ENCODE results near the gene SYTL3.
A peak's percentile ranks its signal among the peaks of the same experiment; 100 is the strongest.

SYTL3 gene

DNA sequence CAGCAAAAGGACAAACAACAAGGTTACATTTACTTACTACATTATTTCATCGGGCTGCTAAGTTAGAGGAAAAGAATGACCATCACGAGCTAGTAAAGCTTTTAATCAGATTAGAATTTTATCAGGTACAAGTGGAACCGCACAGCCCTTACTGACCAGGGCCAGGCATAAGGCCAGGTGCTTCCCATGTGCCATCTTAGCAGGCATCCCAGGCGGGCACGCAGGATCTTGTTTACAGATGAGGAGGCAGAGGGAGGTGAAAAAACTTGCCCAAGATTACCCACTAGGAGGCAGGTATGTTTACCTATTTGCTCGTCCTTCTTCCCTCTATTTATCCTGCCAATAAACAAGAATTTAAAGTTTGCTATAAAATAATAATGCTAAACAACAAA, 158.6 kb downstream of the SYTL3 start:
- peak overlapping the region; percentile 3 for H3K4me3 ChIP-seq (ENCODE audit: low read length)
- TF ChIP-seq, protein P1, sequence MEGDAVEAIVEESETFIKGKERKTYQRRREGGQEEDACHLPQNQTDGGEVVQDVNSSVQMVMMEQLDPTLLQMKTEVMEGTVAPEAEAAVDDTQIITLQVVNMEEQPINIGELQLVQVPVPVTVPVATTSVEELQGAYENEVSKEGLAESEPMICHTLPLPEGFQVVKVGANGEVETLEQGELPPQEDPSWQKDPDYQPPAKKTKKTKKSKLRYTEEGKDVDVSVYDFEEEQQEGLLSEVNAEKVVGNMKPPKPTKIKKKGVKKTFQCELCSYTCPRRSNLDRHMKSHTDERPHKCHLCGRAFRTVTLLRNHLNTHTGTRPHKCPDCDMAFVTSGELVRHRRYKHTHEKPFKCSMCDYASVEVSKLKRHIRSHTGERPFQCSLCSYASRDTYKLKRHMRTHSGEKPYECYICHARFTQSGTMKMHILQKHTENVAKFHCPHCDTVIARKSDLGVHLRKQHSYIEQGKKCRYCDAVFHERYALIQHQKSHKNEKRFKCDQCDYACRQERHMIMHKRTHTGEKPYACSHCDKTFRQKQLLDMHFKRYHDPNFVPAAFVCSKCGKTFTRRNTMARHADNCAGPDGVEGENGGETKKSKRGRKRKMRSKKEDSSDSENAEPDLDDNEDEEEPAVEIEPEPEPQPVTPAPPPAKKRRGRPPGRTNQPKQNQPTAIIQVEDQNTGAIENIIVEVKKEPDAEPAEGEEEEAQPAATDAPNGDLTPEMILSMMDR (conservative IDR thresholded peaks at IDR 0.05; ENCODE audit: low read depth, low read length) = no peak
- DNase-seq (ENCODE audit: low read depth) = peak; percentile 63

DNA sequence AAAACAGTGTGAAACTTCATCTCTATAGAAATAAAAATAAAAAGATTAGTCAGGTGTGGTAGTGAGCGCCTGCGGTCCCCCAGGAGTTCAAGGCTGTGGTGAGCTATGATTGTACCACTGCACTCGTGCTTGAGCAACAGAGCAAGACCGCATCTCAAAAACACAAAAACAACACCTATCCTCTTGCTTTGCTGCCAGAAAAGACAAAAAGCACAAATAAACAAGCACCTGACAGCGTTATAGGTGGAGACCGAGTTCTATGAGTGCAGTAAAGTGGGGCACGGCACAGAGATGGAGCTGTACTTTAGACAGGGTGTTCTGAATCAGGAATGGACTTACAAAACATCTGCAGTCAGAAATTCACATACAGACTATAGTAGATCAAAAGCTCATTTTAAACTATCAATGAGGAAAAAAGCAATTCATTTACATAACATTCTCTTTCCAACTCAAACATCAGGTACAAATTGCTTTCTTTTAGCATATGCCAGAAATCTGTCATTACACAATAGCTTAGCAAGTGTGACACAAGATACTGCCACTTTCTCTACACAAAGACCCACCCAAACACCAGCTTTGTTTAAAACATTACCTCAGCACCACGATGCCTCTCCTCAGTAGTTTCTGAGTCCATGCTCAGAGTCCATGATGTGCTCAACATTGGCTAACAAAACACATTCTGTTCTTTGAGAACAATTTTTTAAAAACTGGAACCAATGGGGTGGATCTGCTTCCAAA, 159.3 kb downstream of the SYTL3 start:
- TF ChIP-seq, protein P1 (conservative IDR thresholded peaks at IDR 0.05; ENCODE audit: low read depth, low read length) = no peak
- no peak for DNase-seq (ENCODE audit: low read depth)
- peak overlapping the region; percentile 3 for H3K4me3 ChIP-seq (ENCODE audit: low read length)

DNA sequence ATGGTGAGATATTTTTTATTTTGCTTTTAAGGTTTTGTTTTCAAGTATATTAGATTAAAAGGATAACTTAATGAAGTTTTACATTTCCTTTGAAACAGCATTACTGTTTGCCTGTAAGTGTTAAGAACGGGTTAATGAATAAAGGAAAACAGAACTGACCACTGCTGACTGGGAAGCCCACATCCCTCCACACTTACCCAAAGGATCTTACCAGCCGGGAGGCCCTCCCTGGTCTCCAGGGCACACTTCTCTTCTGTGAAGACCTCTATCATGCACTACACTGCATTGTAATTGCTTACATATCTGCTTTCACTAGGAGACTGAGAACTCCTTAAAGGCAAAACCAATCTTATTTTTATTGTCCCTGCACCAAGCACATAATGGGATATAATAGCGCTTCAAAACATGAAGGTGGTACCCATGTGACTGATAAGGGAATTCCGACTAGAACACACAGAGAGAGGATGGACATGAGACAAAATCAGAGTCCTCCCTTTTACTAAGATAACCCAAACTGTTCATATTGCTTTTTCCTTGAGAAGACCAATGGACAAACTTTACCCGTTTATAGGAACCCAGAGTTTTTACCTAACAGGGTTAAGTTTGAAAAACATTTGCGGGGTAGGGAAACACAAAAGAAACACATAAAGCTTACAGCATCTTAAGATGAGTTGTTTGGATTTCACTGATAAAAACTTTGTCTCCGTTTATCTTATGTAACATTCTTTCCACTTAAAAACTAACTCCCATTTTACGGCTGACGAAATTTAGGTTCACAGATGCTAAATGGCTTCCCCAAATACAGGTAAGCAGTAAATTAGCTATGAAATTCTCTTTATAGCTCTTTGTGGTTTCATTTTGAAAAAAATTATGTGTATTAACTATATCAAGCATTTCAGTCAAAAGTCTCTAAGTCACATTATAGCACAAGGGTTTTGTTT, 160.6 kb downstream of the SYTL3 start:
- TF ChIP-seq, protein P1 (conservative IDR thresholded peaks at IDR 0.05; ENCODE audit: low read depth, low read length) = no peak
- peak overlapping the region; percentile 25 for H3K4me3 ChIP-seq (ENCODE audit: low read length)
- DNase-seq (ENCODE audit: low read depth) = no peak

DNA sequence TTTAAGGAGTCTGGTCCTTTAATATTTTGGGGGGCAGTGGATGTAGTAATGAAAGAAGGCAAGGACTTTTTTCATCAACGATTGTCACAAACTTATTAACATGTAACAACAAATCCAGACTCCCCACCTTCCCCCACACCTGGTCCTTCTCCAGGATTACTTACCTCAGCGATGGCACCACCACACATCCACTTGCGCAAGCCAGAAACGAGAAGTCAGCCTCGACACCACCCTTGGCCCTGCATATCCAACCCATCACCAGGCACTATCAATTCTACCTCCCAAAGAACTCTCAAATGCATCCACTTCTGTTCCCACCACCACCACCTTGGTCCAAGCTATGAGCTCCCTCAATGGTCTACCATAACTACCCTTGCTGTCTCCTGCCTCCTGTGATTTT, 162.8 kb downstream of the SYTL3 start:
- TF ChIP-seq, protein P1 (conservative IDR thresholded peaks at IDR 0.05; ENCODE audit: low read depth, low read length) = no peak
- DNase-seq (ENCODE audit: low read depth) = no peak
- peak overlapping the region; percentile 99 for H3K4me3 ChIP-seq (ENCODE audit: low read length)

DNA sequence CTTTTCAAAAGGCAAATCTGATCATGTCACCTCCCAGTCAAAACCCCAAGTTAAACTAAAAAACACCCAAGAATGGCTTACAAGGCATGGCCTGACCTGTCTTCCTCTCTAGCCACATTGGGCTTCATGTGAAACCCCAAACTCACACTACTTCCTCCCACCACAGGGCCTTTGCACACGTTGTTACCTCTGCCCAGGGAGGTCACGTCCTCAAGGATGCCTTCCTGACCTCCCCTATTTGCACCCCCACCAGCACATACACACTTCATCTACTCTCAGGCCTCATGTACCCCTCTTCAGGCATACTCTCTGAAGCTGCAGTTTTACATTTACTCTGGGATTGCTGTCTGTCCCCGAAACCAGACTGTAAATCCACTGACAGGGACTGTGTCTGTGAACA, 163.2 kb downstream of the SYTL3 start:
- H3K4me3 ChIP-seq (ENCODE audit: low read length) = peak overlapping the region; percentile 99
- no peak for DNase-seq (ENCODE audit: low read depth)
- TF ChIP-seq, protein P1 (conservative IDR thresholded peaks at IDR 0.05; ENCODE audit: low read depth, low read length) = no peak
